ENCODE measurements around the gene CALCOCO1. TPM values are rescaled to one million over a fixed set of nuclear protein-coding genes. Genes with fewer than 3 reads are reported as not detected.

Gene CALCOCO1
- total RNA-seq, 1 experiment from 2014 or later: 48.0 TPM

- DNase-seq (ENCODE audit: low read depth, low spot score) (no peak), ATAC-seq (no peak)
- ChIA-PET POLR2A (interaction anchor here (0.6 kb wide), 1 partner anchor 66 kb away, joined by 3 read pairs; no protein-coding TSS in a partner anchor), CTCF (no interaction called here)
- Histone ChIP-seq H3K9me3 (ENCODE audit: control insufficient read depth, insufficient read depth, low read depth, low read length) (no peaks in the 10 kb centered on the region), H3K4me1 (ENCODE audit: control insufficient read depth, insufficient read depth, low read length) (peaks cover 6% of the 10 kb centered on the region), H3K36me3 (ENCODE audit: control insufficient read depth, insufficient read depth, low read length) (peaks cover 11% of the 10 kb centered on the region), H3K27me3 (ENCODE audit: control insufficient read depth, insufficient read depth, low read length) (no peaks in the 10 kb centered on the region), H3K27ac (ENCODE audit: low read length) (no peak overlapping the region), H3K4me3 (ENCODE audit: low read depth in 2 of 2, low read length in 2 of 2) (no peak overlapping the region)
- in situ Hi-C loops (cut with HindIII; ENCODE audit: low pct_unique_long_range_greater_than_20kb, low sequenced_read_pairs): no loop called here
- TF ChIP-seq POLR2AphosphoS5 (IDR thresholded peaks at IDR 0.05; ENCODE audit: low read depth, low read length) (no peak), REST (IDR thresholded peaks at IDR 0.05; ENCODE audit: insufficient read depth in 1 of 2, low read depth in 2 of 2, low read length in 1 of 2) (no peak), SIN3A (IDR thresholded peaks at IDR 0.05; ENCODE audit: borderline replicate concordance, insufficient read depth, low read depth, low read length) (no peak), CTCF (IDR thresholded peaks at IDR 0.05) (no peak), TCF7L2 (IDR thresholded peaks at IDR 0.05; ENCODE audit: low read depth, low read length) (no peak)
- intact Hi-C loops (cut with micrococcal nuclease; ENCODE audit: unreplicated experiment): no loop called here
- BruUV-seq (replicated peaks): no TSS peak
Observed at GRCh38 chr12:53670971-53671370, 56.3 kb downstream of the CALCOCO1 start.

GRCh38 chr12:53670308-53670707 lies 56.9 kb downstream of the CALCOCO1 start:
- no peaks in the 10 kb centered on the region for H3K9me3 ChIP-seq (ENCODE audit: control insufficient read depth, insufficient read depth, low read depth, low read length)
- H3K27me3 ChIP-seq (ENCODE audit: control insufficient read depth, insufficient read depth, low read length): no peaks in the 10 kb centered on the region
- POLR2A ChIA-PET: interaction anchor here (0.6 kb wide), 1 partner anchor 65 kb away, joined by 3 read pairs; no protein-coding TSS in a partner anchor
- peaks cover 13% of the 10 kb centered on the region for H3K36me3 ChIP-seq (ENCODE audit: control insufficient read depth, insufficient read depth, low read length)
- no peak for DNase-seq (ENCODE audit: low read depth, low spot score)
- CTCF ChIA-PET: interaction anchor here (0.6 kb wide), 1 partner anchor 13 kb away, joined by 10 read pairs; no protein-coding TSS in a partner anchor
- no peak overlapping the region; the same call in 1 of the 2 replicates for H3K27ac ChIP-seq (ENCODE audit: low read length)
- no peak for ATAC-seq
- H3K4me3 ChIP-seq (ENCODE audit: low read depth in 2 of 2, low read length in 2 of 2): no peak overlapping the region
- no peak for TF ChIP-seq POLR2AphosphoS5 (IDR thresholded peaks at IDR 0.05; ENCODE audit: low read depth, low read length)
- no peak for TF ChIP-seq CTCF (IDR thresholded peaks at IDR 0.05)
- TF ChIP-seq SIN3A (IDR thresholded peaks at IDR 0.05; ENCODE audit: borderline replicate concordance, insufficient read depth, low read depth, low read length): no peak
- no peak for TF ChIP-seq REST (IDR thresholded peaks at IDR 0.05; ENCODE audit: insufficient read depth in 1 of 2, low read depth in 2 of 2, low read length in 1 of 2)
- TF ChIP-seq TCF7L2 (IDR thresholded peaks at IDR 0.05; ENCODE audit: low read depth, low read length): no peak
- no TSS peak for BruUV-seq (replicated peaks)
- intact Hi-C loops (cut with micrococcal nuclease; ENCODE audit: unreplicated experiment): no loop called here
- in situ Hi-C loops (cut with HindIII; ENCODE audit: low pct_unique_long_range_greater_than_20kb, low sequenced_read_pairs): no loop called here
- peaks cover 4% of the 10 kb centered on the region for H3K4me1 ChIP-seq (ENCODE audit: control insufficient read depth, insufficient read depth, low read length)
